SH-SY5Y (cell line): ENCODE measurements around the gene PIP5K1B.

Experiments used
- GATA2 ChIP-seq: IDR thresholded peaks from 2 replicates; pipeline ENCODE4 v1.6.1; 2011; ENCODE audit warnings: mild to moderate bottlenecking, low read depth, low read length
- GATA3 ChIP-seq: IDR thresholded peaks from 2 replicates; pipeline ENCODE4 v1.6.1; 2011; ENCODE audit warnings: low read depth, mild to moderate bottlenecking, low read length, moderate library complexity

GRCh38 chr9:68705531-68706362 is 707 bp downstream of the PIP5K1B start:
- no peak for TF ChIP-seq GATA3
- TF ChIP-seq GATA2: no peak
